GM18498 (cell line): ENCODE results near the gene CUL1.

Source experiments
- ATAC-seq: cut with Tn5 transposase; IDR thresholded peaks from one replicate; pipeline ENCODE4 v1.9.1; 2021; ENCODE audit warnings: mild to moderate bottlenecking, moderate library complexity; ENCODE audit not compliant: unreplicated experiment

CUL1 gene

DNA sequence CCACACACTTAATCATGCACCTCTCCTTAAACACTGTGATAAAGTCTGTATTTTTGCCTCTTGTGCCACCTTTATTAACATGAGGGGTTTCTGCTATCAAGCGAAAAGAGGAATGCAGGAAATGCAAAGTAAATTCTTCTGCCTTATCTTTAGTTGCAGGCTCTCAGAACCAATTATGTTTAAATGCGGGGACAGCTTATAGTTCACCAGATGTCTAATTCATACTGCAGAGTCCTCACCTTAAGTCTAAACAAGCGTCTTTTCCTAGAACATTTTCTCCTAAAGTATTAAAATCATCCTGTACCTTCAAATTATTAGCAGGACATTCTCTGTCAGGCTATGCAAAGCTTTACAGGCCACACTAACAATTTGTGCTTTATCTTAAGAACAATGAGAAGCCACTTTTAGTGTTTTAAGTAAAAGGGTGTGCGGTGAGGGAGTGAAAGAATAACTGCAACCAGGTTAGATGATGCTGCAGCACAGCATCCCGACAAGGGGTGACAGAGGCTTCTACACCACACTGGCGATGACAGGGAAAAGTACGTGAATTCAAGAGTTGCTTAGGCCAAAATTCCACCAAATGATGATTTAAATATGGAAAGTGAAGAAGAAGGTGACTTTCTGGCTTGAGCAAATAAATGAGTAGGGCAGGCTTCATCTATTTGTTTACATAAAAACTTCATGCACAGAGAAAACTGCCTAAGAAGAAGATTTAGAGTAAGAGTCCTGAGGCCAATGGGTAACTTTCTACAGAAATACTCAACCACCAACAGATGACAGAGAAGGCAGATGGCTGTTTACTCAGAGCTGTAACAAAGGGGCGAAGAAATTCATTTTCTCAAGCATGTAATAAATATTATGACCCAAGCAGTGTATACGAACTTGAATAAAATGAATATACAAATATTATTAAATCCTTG, 149.4 kb downstream of the CUL1 start:
- no peak for ATAC-seq

DNA sequence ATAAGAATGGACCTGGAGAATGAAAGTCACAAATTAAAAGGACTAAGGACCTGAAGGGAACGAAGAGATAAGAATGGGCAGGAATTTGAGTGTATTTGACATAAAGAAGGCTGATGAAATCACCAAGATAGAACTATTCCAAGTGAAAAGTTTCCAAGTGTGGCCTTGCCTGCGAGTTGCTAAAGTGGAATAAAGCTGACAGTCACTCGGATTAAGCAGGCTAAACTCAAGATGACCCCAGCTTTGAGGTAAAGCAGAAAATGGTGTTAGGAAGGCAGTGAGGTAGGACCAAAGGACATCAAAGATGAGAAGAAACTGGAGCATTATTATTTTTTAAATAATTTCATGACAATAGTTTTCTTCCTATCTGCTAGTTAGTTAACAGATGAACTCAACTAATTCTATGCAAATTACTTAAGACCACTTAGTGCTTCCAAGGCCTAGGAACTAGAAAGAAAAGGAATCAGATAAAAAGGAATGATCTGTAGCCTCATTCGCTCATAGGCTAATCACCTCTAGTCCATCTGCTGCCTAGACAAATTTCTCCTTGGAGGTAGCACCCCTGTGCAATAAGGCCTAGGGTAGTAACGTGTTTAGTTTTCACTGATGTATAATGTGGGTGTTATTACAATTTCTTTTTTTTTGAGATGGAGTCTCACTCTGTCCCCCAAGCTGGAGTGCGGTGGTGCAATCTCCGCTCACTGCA, 150.8 kb downstream of the CUL1 start:
- ATAC-seq, result no peak

DNA sequence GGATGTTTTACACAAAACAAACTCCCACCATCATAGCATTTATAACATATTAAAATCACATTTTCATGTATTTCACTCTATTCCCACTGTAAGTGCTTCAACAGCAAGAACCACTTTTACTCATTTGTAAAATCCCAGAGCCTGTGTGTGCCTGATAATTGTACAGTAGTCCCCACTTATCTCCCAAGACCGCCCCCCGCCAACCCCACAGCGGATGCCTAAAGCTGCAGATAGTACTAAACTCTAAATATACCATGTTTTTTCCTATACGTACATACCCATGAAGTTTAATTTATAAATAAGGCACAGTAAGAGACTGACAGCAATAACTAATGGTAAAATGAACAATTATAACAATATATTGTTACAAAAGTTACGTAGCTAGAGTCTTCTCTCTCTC, 151.9 kb downstream of the CUL1 start:
- ATAC-seq, result no peak
